Sigmoid colon (tissue), 7 donors: Measurements from ENCODE around the gene RNF126. TPM values are rescaled to one million over a fixed set of nuclear protein-coding genes. Genes with fewer than 3 reads are reported as not detected.

Source experiments
- DNase-seq: peaks from one replicate; pipeline ENCODE4 v3.0.0-alpha.2; 2019
- H3K27ac ChIP-seq, 4 donors: fragments of 200-600 bp; sonication (generic); one replicate each; pipeline ENCODE4 v1.5.1; 2016 to 2019; ENCODE audit warnings: mild to moderate bottlenecking in 1 of 4
- H3K27me3 ChIP-seq, 3 donors: fragments of 200-600 bp; sonication (generic); one replicate each; pipeline ENCODE4 v1.5.1; 2019; ENCODE audit warnings: mild to moderate bottlenecking in 1 of 3
- H3K36me3 ChIP-seq, 4 donors: fragments of 200-600 bp; sonication (generic); one replicate each; pipeline ENCODE4 v1.5.1; 2016 to 2019
- H3K4me1 ChIP-seq, 4 donors: fragments of 200-600 bp; sonication (generic); one replicate each; pipeline ENCODE4 v1.5.1; 2017 to 2019
- H3K4me3 ChIP-seq, 4 donors: fragments of 200-600 bp; sonication (generic); one replicate each; pipeline ENCODE4 v1.5.1; 2017 to 2019; ENCODE audit warnings: mild to moderate bottlenecking in 2 of 4, moderate library complexity in 1 of 4
- H3K9me3 ChIP-seq, 4 donors: fragments of 200-600 bp in 3 of 4; sonication (generic) in 3 of 4; one replicate each; pipeline versions ENCODE4 v1.5.1 to v1.6.1; 2013 to 2019
- CTCF ChIP-seq, 4 experiments: fragments of 450-650 bp in 3 of 4; fragments of 200-600 bp in 1 of 4; IDR thresholded peaks; one replicate each; pipeline ENCODE4 v1.5.1; 2016 to 2019; ENCODE audit warnings: antibody characterized with exemption in 4 of 4, mild to moderate bottlenecking in 3 of 4, moderate library complexity in 2 of 4
- EP300 ChIP-seq, 4 donors: sonication (generic); formaldehyde crosslinking; IDR thresholded peaks; one replicate each; pipeline ENCODE4 v1.6.1; 2017; ENCODE audit warnings: antibody characterized with exemption in 4 of 4
- POLR2A ChIP-seq, 2 donors: fragments of 450-650 bp; IDR thresholded peaks; one replicate each; pipeline ENCODE4 v1.6.1; 2016; ENCODE audit warnings: antibody characterized with exemption in 2 of 2, mild to moderate bottlenecking in 2 of 2, moderate library complexity in 2 of 2
- POLR2AphosphoS5 ChIP-seq, 4 donors: sonication (generic); formaldehyde crosslinking; IDR thresholded peaks; one replicate each; pipeline ENCODE4 v1.6.1; 2017; ENCODE audit warnings: antibody characterized with exemption in 4 of 4
- WGBS, 2 donors: extraction: QIAGEN DNeasy Blood & Tissue Kit; methylation state at CpG; one replicate each; pipeline ENCODE4 v1.1.7; 2013; 5-methylcytosine and 5-hydroxymethylcytosine counted together
- intact Hi-C: fragments of 100-400 bp; cut with DNase I; formaldehyde crosslinking; loops from one replicate; pipeline ENCODE4 v1.15.1; 2023
- polyA plus RNA-seq, 3 donors: library from polyadenylated mRNA; stranded (reverse); fragments of 200-250 nt; gene quantifications; one replicate each; pipeline ENCODE4 v1.2.3, GENCODE V29; 2013
- total RNA-seq, 4 donors: library from RNA; depleted of rRNA; stranded (reverse); fragments of >200 nt; gene quantifications; one replicate each; pipeline ENCODE4 v1.1.0, GENCODE V29; 2016
- donor health status: healthy with polysubstance abuse.
- donor health status: Bipolar disorder and iron deficiency.
- donor health status: healthy.

RNF126 gene
- total and polyA plus RNA-seq, 7 donors = 33.5 to 58.8 (median 55.3) TPM

GRCh38 chr19:620166-620862 lies 42.7 kb downstream of the RNF126 start:
- TF ChIP-seq POLR2A (IDR thresholded peaks at IDR 0.05) (no peak), CTCF (IDR thresholded peaks at IDR 0.05) (no peak), EP300 (IDR thresholded peaks at IDR 0.05) (no peak), POLR2AphosphoS5 (IDR thresholded peaks at IDR 0.05) (no peak)
- Histone ChIP-seq H3K27me3 (peaks cover 8 to 28% (median 15%) of the 10 kb centered on the region in 3 donors), H3K36me3 (peaks cover 39 to 83% (median 50%) of the 10 kb centered on the region in 4 donors), H3K9me3 (no peaks in the 10 kb centered on the region), H3K27ac (no peak overlapping the region), H3K4me3 (no peak overlapping the region), H3K4me1 (peaks cover 0 to 8% (median 3%) of the 10 kb centered on the region in 4 donors)
- 96% methylated on average over 49 to 50 of the region's 51 CpGs for WGBS, 2 donors
- intact Hi-C loops = no loop called here
- no peak for DNase-seq

GRCh38 chr19:619286-620002 lies 43.6 kb downstream of the RNF126 start:
- peaks cover 8 to 28% (median 15%) of the 10 kb centered on the region in 3 donors for H3K27me3 ChIP-seq
- H3K9me3 ChIP-seq = no peaks in the 10 kb centered on the region
- peaks cover 0 to 8% (median 3%) of the 10 kb centered on the region in 4 donors for H3K4me1 ChIP-seq
- peaks cover 39 to 75% (median 48%) of the 10 kb centered on the region in 4 donors for H3K36me3 ChIP-seq
- no peak for TF ChIP-seq POLR2A (IDR thresholded peaks at IDR 0.05)
- TF ChIP-seq CTCF (IDR thresholded peaks at IDR 0.05) = no peak
- TF ChIP-seq EP300 (IDR thresholded peaks at IDR 0.05) = no peak
- no peak for TF ChIP-seq POLR2AphosphoS5 (IDR thresholded peaks at IDR 0.05)
- no peak for DNase-seq
- intact Hi-C loops = no loop called here
- no peak overlapping the region for H3K4me3 ChIP-seq
- WGBS, 2 donors = 94% methylated on average over 47 of the region's 47 CpGs
- H3K27ac ChIP-seq = no peak overlapping the region

- Histone ChIP-seq H3K4me3 (no peak overlapping the region), H3K27me3 (peaks cover 8 to 28% (median 15%) of the 10 kb centered on the region in 3 donors), H3K36me3 (peaks cover 39 to 68% (median 48%) of the 10 kb centered on the region in 4 donors), H3K27ac (no peak overlapping the region), H3K9me3 (no peaks in the 10 kb centered on the region), H3K4me1 (peaks cover 0 to 6% (median 2%) of the 10 kb centered on the region in 4 donors)
- TF ChIP-seq POLR2A (IDR thresholded peaks at IDR 0.05) = no peak
- no peak for TF ChIP-seq CTCF (IDR thresholded peaks at IDR 0.05)
- TF ChIP-seq EP300 (IDR thresholded peaks at IDR 0.05) = no peak
- TF ChIP-seq POLR2AphosphoS5 (IDR thresholded peaks at IDR 0.05) = no peak
- DNase-seq = no peak
- intact Hi-C loops = no loop called here
- 93 to 95% methylated on average over 27 of the region's 27 CpGs for WGBS, 2 donors
Measured at GRCh38 chr19:618674-619285, 44.2 kb downstream of the RNF126 start.

- no peak for DNase-seq
- H3K36me3 ChIP-seq = peaks cover 39 to 62% (median 48%) of the 10 kb centered on the region in 4 donors
- H3K27ac ChIP-seq = no peak overlapping the region
- intact Hi-C loops = no loop called here
- H3K4me3 ChIP-seq = no peak overlapping the region
- peaks cover 0 to 6% (median 2%) of the 10 kb centered on the region in 4 donors for H3K4me1 ChIP-seq
- 93 to 95% methylated on average over 19 of the region's 19 CpGs for WGBS, 2 donors
- TF ChIP-seq EP300 (IDR thresholded peaks at IDR 0.05) (no peak), POLR2A (IDR thresholded peaks at IDR 0.05) (no peak), CTCF (IDR thresholded peaks at IDR 0.05) (no peak), POLR2AphosphoS5 (IDR thresholded peaks at IDR 0.05) (no peak)
- no peaks in the 10 kb centered on the region for H3K9me3 ChIP-seq
- H3K27me3 ChIP-seq = peaks cover 8 to 28% (median 15%) of the 10 kb centered on the region in 3 donors
Measured at GRCh38 chr19:618247-618619, 44.8 kb downstream of the RNF126 start.
